B cell (primary cell): ENCODE data around the gene LMNTD2. TPM values are rescaled to one million over a fixed set of nuclear protein-coding genes. Genes with fewer than 3 reads are reported as not detected.

Experiments used
- ATAC-seq: fragments of 200-7000 bp; cut with Tn5 transposase; one replicate; pipeline ENCODE4 v1.10.0; 2021; ENCODE audit warnings: low read depth, mild to moderate bottlenecking, moderate number of reproducible peaks, moderate library complexity
- CTCF ChIA-PET: fragments of 350-600 bp; sonication (Branson Sonifier 250); formaldehyde crosslinking; loops from one replicate; lab custom pipeline; 2021; ENCODE audit warnings: antibody characterized with exemption, inconsistent platforms; lab: Charles Lee
- POLR2A ChIA-PET: fragments of 350-600 bp; sonication (Branson Sonifier 250); formaldehyde crosslinking; loops from one replicate; lab custom pipeline; 2021; ENCODE audit warnings: antibody characterized with exemption; lab: Charles Lee
- DNase-seq: peaks from one replicate; pipeline ENCODE4 v3.0.0; 2013
- H2AFZ ChIP-seq: 2 replicates; pipeline ENCODE4 v1.6.1; 2012; ENCODE audit warnings: mild to moderate bottlenecking, low read depth, low read length; ENCODE audit not compliant: insufficient read depth, poor library complexity, severe bottlenecking
- H3K27ac ChIP-seq, 2 donors: 1 replicate in 1 of 2; 2 replicates in 1 of 2; pipeline ENCODE4 v1.5.1; 2012 to 2013; ENCODE audit warnings: low read length in 2 of 2, mild to moderate bottlenecking in 2 of 2, moderate library complexity in 1 of 2
- H3K27me3 ChIP-seq, 4 experiments: fragments of 200-600 bp in 1 of 4; sonication (generic) in 1 of 4; replicated peaks in 1 of 4; 1 replicate in 2 of 4; 2 replicates in 2 of 4; pipeline versions ENCODE4 v1.6.1 to v1.7.0; 2013 to 2016; ENCODE audit warnings: low read length in 3 of 4, mild to moderate bottlenecking in 2 of 4, mixed read lengths in 1 of 4, moderate library complexity in 1 of 4; ENCODE audit not compliant: insufficient read depth in 4 of 4, control insufficient read depth in 3 of 4; ENCODE audit errors: control extremely low read depth in 1 of 4
- H3K36me3 ChIP-seq, 2 experiments: replicated peaks in 1 of 2; 1 replicate in 1 of 2; 2 replicates in 1 of 2; pipeline versions ENCODE4 v1.6.1 to v1.7.1; 2013; ENCODE audit warnings: low read length in 1 of 2; ENCODE audit not compliant: insufficient read depth in 2 of 2, control insufficient read depth in 1 of 2; ENCODE audit errors: control extremely low read depth in 1 of 2, extremely low read depth in 1 of 2
- H3K4me1 ChIP-seq, 2 donors: fragments of 200-600 bp in 1 of 2; sonication (generic) in 1 of 2; 1 replicate in 1 of 2; 2 replicates in 1 of 2; pipeline versions ENCODE4 v1.5.1 to v1.6.1; 2013 to 2017; ENCODE audit warnings: low read length in 2 of 2; ENCODE audit not compliant: control insufficient read depth in 2 of 2, insufficient read depth in 2 of 2
- H3K4me2 ChIP-seq: replicated peaks from 2 replicates; pipeline ENCODE3; 2012; ENCODE audit warnings: mild to moderate bottlenecking, low read depth, low read length; ENCODE audit not compliant: poor library complexity, severe bottlenecking
- H3K4me3 ChIP-seq, 5 experiments: fragments of 200-600 bp in 1 of 5; sonication (generic) in 1 of 5; 1 replicate in 3 of 5; 2 replicates in 2 of 5; pipeline versions ENCODE4 v1.5.1 to v1.7.0; 2011 to 2016; ENCODE audit warnings: low read length in 4 of 5, mild to moderate bottlenecking in 4 of 5, low read depth in 2 of 5, control low read depth in 1 of 5, moderate library complexity in 1 of 5; ENCODE audit not compliant: insufficient read depth in 1 of 5; ENCODE audit errors: control extremely low read depth in 1 of 5, extremely low read depth in 1 of 5
- H3K79me2 ChIP-seq: fragments of 200-600 bp; sonication (generic); one replicate; pipeline ENCODE4 v1.6.0; 2016; ENCODE audit warnings: low read length; ENCODE audit not compliant: control insufficient read depth, insufficient read depth
- H3K9ac ChIP-seq: fragments of 200-600 bp; sonication (generic); 2 replicates; pipeline ENCODE4 v1.6.1; 2017; ENCODE audit warnings: mild to moderate bottlenecking, low read length, moderate library complexity
- H3K9me3 ChIP-seq, 3 donors: one replicate each; pipeline versions ENCODE4 v1.6.1 to v1.7.1; 2013; ENCODE audit warnings: low read length in 2 of 3; ENCODE audit not compliant: control insufficient read depth in 2 of 3, insufficient read depth in 1 of 3; ENCODE audit errors: control extremely low read depth in 1 of 3
- H4K20me1 ChIP-seq: 2 replicates; pipeline ENCODE4 v1.6.0; 2012; ENCODE audit warnings: mild to moderate bottlenecking, low read length; ENCODE audit not compliant: insufficient read depth, control insufficient read depth, poor library complexity, severe bottlenecking
- H3K27ac Mint-ChIP-seq: one replicate; pipeline ENCODE4 v1.8.0; 2021; ENCODE audit warnings: mixed read lengths
- H3K27me3 Mint-ChIP-seq: one replicate; pipeline ENCODE4 v1.8.0; 2021; ENCODE audit warnings: mixed read lengths
- H3K4me1 Mint-ChIP-seq: one replicate; pipeline ENCODE4 v1.8.0; 2021; ENCODE audit warnings: mixed read lengths
- H3K4me3 Mint-ChIP-seq: one replicate; pipeline ENCODE4 v1.8.0; 2021; ENCODE audit warnings: mixed read lengths
- H3K9me3 Mint-ChIP-seq: one replicate; pipeline ENCODE4 v1.8.0; 2022; ENCODE audit warnings: mixed read lengths; ENCODE audit not compliant: insufficient read depth
- CTCF ChIP-seq: fragments of 200-600 bp; IDR thresholded peaks from one replicate; pipeline ENCODE4 v1.8.0; 2022; ENCODE audit warnings: antibody characterized with exemption, mild to moderate bottlenecking
- EZH2 ChIP-seq: IDR thresholded peaks from 2 replicates; pipeline ENCODE4 v1.6.1; 2012; ENCODE audit warnings: borderline replicate concordance, low read depth, mild to moderate bottlenecking, moderate library complexity, low read length; ENCODE audit not compliant: insufficient read depth, poor library complexity, severe bottlenecking
- WGBS: methylation state at CpG from one replicate; pipeline ENCODE4 v1.1.5; 2013; ENCODE audit warnings: missing lambda C conversion rate; ENCODE audit not compliant: insufficient coverage; 5-methylcytosine and 5-hydroxymethylcytosine counted together
- intact Hi-C: fragments of 100-400 bp; cut with micrococcal nuclease; formaldehyde crosslinking; loops from one replicate; pipeline ENCODE4 v1.10.0; 2022
- polyA plus RNA-seq: library from polyadenylated mRNA; depleted of rRNA; stranded (reverse); fragments of >200 nt; gene quantifications from 2 replicates; pipeline ENCODE4 v1.2.3, GENCODE V29; 2012
- total RNA-seq, 2 donors: library from RNA; stranded (reverse); fragments of 120-200 nt in 1 of 2; gene quantifications; 1 replicate in 1 of 2; 2 replicates in 1 of 2; pipeline versions ENCODE4 v1.2.3 to v1.2.4, GENCODE V29; 2013 to 2022

The LMNTD2 gene
- total and polyA plus RNA-seq, 2 donors (not counting 1 experiment from before 2014, with no cell fraction given) = 21.4 to 29.6 TPM

- H3K27me3 Mint-ChIP-seq = no peaks in the 10 kb centered on the region
- H3K4me1 Mint-ChIP-seq = peaks cover 13% of the 10 kb centered on the region
- no peak overlapping the region for H2AFZ ChIP-seq
- H3K27me3 ChIP-seq = no peaks in the 10 kb centered on the region
- H3K4me3 ChIP-seq = no peak overlapping the region
- no peak overlapping the region for H3K27ac ChIP-seq
- no peaks in the 10 kb centered on the region for H3K9me3 Mint-ChIP-seq
- no peak overlapping the region for H3K4me3 Mint-ChIP-seq
- ChIA-PET POLR2A (interaction anchor here (0.6 kb wide), 1 partner anchor 241 kb away, joined by 3 read pairs; no protein-coding TSS in a partner anchor), CTCF (interaction anchor here (2.2 kb wide), 1 partner anchor 14 kb away, joined by 6 read pairs; no protein-coding TSS in a partner anchor)
- no peaks in the 10 kb centered on the region for H3K9me3 ChIP-seq
- DNase-seq (peak; percentile 36), ATAC-seq (no peak)
- H3K4me1 ChIP-seq = peaks cover 15 to 28% of the 10 kb centered on the region in 2 donors
- intact Hi-C loops = no loop called here
- peaks cover 0 to 25% of the 10 kb centered on the region in 2 experiments for H3K36me3 ChIP-seq
- H3K27ac Mint-ChIP-seq = no peak overlapping the region
- peaks cover 21% of the 10 kb centered on the region for H3K79me2 ChIP-seq
- peaks cover 36% of the 10 kb centered on the region for H4K20me1 ChIP-seq
- H3K4me2 ChIP-seq = no peak overlapping the region
- TF ChIP-seq CTCF (no peak), EZH2 (no peak)
- H3K9ac ChIP-seq = no peak overlapping the region
- WGBS = 97% methylated on average over 30 of the region's 33 CpGs
Observed at GRCh38 chr11:532986-533585, 27.5 kb downstream of the LMNTD2 start.

- Histone ChIP-seq H3K9ac (no peak overlapping the region), H4K20me1 (peaks cover 36% of the 10 kb centered on the region), H3K4me3 (no peak overlapping the region), H2AFZ (no peak overlapping the region), H3K9me3 (no peaks in the 10 kb centered on the region), H3K27ac (no peak overlapping the region), H3K79me2 (peaks cover 16% of the 10 kb centered on the region), H3K4me2 (no peak overlapping the region), H3K36me3 (peaks cover 0 to 25% of the 10 kb centered on the region in 2 experiments), H3K27me3 (no peaks in the 10 kb centered on the region), H3K4me1 (peaks cover 10 to 23% of the 10 kb centered on the region in 2 donors)
- WGBS = 96% methylated on average over 22 of the region's 23 CpGs
- Mint-ChIP-seq H3K27me3 (no peaks in the 10 kb centered on the region), H3K27ac (no peak overlapping the region), H3K4me1 (peaks cover 7% of the 10 kb centered on the region), H3K9me3 (no peaks in the 10 kb centered on the region), H3K4me3 (no peak overlapping the region)
- peak; percentile 32 for DNase-seq
- no peak for ATAC-seq
- POLR2A ChIA-PET = no interaction called here
- intact Hi-C loops = no loop called here
- TF ChIP-seq EZH2 = no peak
- no peak for TF ChIP-seq CTCF
- CTCF ChIA-PET = no interaction called here
Observed at GRCh38 chr11:532527-532985, 28.0 kb downstream of the LMNTD2 start.
